Panc1 (cell line): ENCODE measurements around the gene GCN1. TPM values are rescaled to one million over a fixed set of nuclear protein-coding genes. Genes with fewer than 3 reads are reported as not detected.

ENCODE experiments used
- ATAC-seq: fragments of 200-7000 bp; cut with Tn5 transposase; 2 replicates; pipeline ENCODE4 v1.9.1; 2020; ENCODE audit warnings: mild to moderate bottlenecking, moderate library complexity
- BruUV-seq: library from RNA; stranded (reverse); fragments of 400-500 nt; replicated peaks from 2 replicates; lab custom pipeline; 2021; lab: Mats Ljungman, UMichigan
- CTCF ChIA-PET: fragments of 300-600 bp; sonication (Branson Sonifier 250); formaldehyde crosslinking; loops from one replicate; lab custom pipeline; 2022; ENCODE audit warnings: antibody characterized with exemption; lab: Charles Lee
- POLR2A ChIA-PET: fragments of 300-600 bp; sonication (Branson Sonifier 250); formaldehyde crosslinking; loops from one replicate; lab custom pipeline; 2022; ENCODE audit warnings: antibody characterized with exemption; lab: Charles Lee
- DNase-seq: peaks from one replicate; pipeline ENCODE4 v3.0.0-alpha.2; 2010; ENCODE audit warnings: low read depth, low spot score
- H3K27ac ChIP-seq: 2 replicates; pipeline ENCODE4 v1.5.1; 2011; ENCODE audit warnings: mild to moderate bottlenecking, low read length, inconsistent platforms
- H3K27me3 ChIP-seq: fragments of 200-500 bp; sonication (Bioruptor generic); 2 replicates; pipeline ENCODE4 v1.6.0; 2014; ENCODE audit warnings: low read length, inconsistent platforms; ENCODE audit not compliant: control insufficient read depth, insufficient read depth
- H3K36me3 ChIP-seq: fragments of 200-500 bp; sonication (Bioruptor generic); 2 replicates; pipeline ENCODE4 v1.5.1; 2014; ENCODE audit warnings: inconsistent platforms, mild to moderate bottlenecking, low read length, moderate library complexity; ENCODE audit not compliant: control insufficient read depth, insufficient read depth
- H3K4me1 ChIP-seq: 2 replicates; pipeline ENCODE4 v1.5.1; 2011; ENCODE audit warnings: inconsistent platforms, mild to moderate bottlenecking, low read length, moderate library complexity; ENCODE audit not compliant: control insufficient read depth, insufficient read depth
- H3K4me3 ChIP-seq, 2 experiments: 2 replicates each; pipeline ENCODE4 v1.5.1; 2011 to 2012; ENCODE audit warnings: low read depth in 2 of 2, low read length in 2 of 2, mild to moderate bottlenecking in 2 of 2, inconsistent platforms in 1 of 2, moderate library complexity in 1 of 2
- H3K9me3 ChIP-seq: fragments of 200-500 bp; sonication (Bioruptor generic); 2 replicates; pipeline ENCODE4 v1.5.1; 2014; ENCODE audit warnings: low read depth, mild to moderate bottlenecking, inconsistent platforms, low read length, moderate library complexity; ENCODE audit not compliant: control insufficient read depth, insufficient read depth
- POLR2AphosphoS5 ChIP-seq: IDR thresholded peaks from 2 replicates; pipeline ENCODE4 v1.6.1; 2012; ENCODE audit warnings: mild to moderate bottlenecking, low read depth, low read length, moderate library complexity
- SIN3A ChIP-seq: IDR thresholded peaks from 2 replicates; pipeline ENCODE4 v1.6.1; 2012; ENCODE audit warnings: low read depth, mild to moderate bottlenecking, low read length, moderate library complexity, borderline replicate concordance; ENCODE audit not compliant: insufficient read depth
- TCF7L2 ChIP-seq: IDR thresholded peaks from 2 replicates; pipeline ENCODE4 v1.6.1; 2011; ENCODE audit warnings: mild to moderate bottlenecking, low read depth, low read length, inconsistent platforms
- in situ Hi-C: cut with HindIII; loops from 2 replicates; pipeline ENCODE4 v1.10.0; 2016; ENCODE audit warnings: low sequenced_read_pairs, low pct_unique_long_range_greater_than_20kb
- intact Hi-C: fragments of 100-400 bp; cut with micrococcal nuclease; formaldehyde crosslinking; loops from one replicate; pipeline ENCODE4 v1.10.0; 2022; ENCODE audit not compliant: unreplicated experiment
- total RNA-seq: library from RNA; stranded (reverse); gene quantifications from one replicate; pipeline ENCODE4 v1.2.1, GENCODE V29; 2021; ENCODE audit not compliant: unreplicated experiment
- TF ChIP-seq, protein P1 (sequence below), 2 experiments: IDR thresholded peaks; 2 replicates each; pipeline ENCODE4 v1.6.1; 2011 to 2012; ENCODE audit warnings: low read depth in 2 of 2, control low read depth in 1 of 2, low read length in 1 of 2, mild to moderate bottlenecking in 1 of 2, moderate library complexity in 1 of 2; ENCODE audit not compliant: insufficient read depth in 1 of 2
- TF ChIP-seq, protein P2 (sequence below): fragments of 450-650 bp; IDR thresholded peaks from 2 replicates; pipeline ENCODE4 v1.5.1; 2017; ENCODE audit warnings: mild to moderate bottlenecking

Gene GCN1
- total RNA-seq, 1 experiment from 2014 or later, result 175 TPM

DNA sequence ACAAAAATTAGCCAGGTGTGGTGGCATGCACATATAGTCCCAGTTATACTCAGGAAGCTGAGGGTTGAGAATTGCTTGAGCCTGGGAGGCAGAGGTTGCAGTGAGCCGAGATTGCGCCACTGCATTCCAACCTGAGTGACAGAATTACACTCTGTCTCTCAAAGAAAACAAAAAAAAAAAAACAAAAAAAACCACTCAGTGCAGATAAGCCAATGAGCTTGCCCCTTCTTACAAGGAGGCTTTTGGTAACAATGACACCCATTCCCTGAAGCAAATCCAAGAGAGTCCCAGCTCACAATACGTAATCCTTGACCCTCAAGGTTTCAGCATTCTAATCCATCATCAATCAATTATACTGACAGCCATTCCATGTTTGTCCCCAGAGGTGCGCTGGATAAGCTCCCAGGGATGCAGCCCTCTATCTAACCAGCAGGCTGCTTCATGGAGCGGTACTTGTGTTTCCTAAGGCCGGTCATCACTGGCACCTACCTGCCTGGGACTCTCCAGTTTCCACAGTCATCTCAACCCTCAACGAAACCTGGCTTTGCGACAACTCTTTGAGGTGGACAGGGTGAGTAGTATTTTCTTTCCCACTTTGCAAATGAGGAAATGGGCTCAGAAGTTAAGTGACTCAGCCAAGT is 12.4 kb downstream of the GCN1 start:
- Histone ChIP-seq H3K9me3 (no peaks in the 10 kb centered on the region), H3K36me3 (peaks cover 8% of the 10 kb centered on the region), H3K4me3 (no peak overlapping the region), H3K27me3 (no peaks in the 10 kb centered on the region), H3K27ac (no peak overlapping the region), H3K4me1 (no peaks in the 10 kb centered on the region)
- POLR2A ChIA-PET, result interaction anchor here (0.5 to 0.6 kb wide), 2 partner anchors 109 to 164 kb away, joined by 3 to 14 read pairs; no protein-coding TSS in a partner anchor
- CTCF ChIA-PET, result interaction anchor here (0.7 kb wide), 1 partner anchor 39 kb away, joined by 7 read pairs; no protein-coding TSS in a partner anchor
- in situ Hi-C loops, result no loop called here
- ATAC-seq (peak; percentile 54), DNase-seq (no peak)
- TF ChIP-seq TCF7L2 (no peak), SIN3A (no peak), POLR2AphosphoS5 (no peak)
- TF ChIP-seq, protein P1, sequence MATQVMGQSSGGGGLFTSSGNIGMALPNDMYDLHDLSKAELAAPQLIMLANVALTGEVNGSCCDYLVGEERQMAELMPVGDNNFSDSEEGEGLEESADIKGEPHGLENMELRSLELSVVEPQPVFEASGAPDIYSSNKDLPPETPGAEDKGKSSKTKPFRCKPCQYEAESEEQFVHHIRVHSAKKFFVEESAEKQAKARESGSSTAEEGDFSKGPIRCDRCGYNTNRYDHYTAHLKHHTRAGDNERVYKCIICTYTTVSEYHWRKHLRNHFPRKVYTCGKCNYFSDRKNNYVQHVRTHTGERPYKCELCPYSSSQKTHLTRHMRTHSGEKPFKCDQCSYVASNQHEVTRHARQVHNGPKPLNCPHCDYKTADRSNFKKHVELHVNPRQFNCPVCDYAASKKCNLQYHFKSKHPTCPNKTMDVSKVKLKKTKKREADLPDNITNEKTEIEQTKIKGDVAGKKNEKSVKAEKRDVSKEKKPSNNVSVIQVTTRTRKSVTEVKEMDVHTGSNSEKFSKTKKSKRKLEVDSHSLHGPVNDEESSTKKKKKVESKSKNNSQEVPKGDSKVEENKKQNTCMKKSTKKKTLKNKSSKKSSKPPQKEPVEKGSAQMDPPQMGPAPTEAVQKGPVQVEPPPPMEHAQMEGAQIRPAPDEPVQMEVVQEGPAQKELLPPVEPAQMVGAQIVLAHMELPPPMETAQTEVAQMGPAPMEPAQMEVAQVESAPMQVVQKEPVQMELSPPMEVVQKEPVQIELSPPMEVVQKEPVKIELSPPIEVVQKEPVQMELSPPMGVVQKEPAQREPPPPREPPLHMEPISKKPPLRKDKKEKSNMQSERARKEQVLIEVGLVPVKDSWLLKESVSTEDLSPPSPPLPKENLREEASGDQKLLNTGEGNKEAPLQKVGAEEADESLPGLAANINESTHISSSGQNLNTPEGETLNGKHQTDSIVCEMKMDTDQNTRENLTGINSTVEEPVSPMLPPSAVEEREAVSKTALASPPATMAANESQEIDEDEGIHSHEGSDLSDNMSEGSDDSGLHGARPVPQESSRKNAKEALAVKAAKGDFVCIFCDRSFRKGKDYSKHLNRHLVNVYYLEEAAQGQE (IDR thresholded peaks at IDR 0.05; ENCODE audit: insufficient read depth in 1 of 2, low read depth in 2 of 2, low read length in 1 of 2), result no peak
- TF ChIP-seq, protein P2, sequence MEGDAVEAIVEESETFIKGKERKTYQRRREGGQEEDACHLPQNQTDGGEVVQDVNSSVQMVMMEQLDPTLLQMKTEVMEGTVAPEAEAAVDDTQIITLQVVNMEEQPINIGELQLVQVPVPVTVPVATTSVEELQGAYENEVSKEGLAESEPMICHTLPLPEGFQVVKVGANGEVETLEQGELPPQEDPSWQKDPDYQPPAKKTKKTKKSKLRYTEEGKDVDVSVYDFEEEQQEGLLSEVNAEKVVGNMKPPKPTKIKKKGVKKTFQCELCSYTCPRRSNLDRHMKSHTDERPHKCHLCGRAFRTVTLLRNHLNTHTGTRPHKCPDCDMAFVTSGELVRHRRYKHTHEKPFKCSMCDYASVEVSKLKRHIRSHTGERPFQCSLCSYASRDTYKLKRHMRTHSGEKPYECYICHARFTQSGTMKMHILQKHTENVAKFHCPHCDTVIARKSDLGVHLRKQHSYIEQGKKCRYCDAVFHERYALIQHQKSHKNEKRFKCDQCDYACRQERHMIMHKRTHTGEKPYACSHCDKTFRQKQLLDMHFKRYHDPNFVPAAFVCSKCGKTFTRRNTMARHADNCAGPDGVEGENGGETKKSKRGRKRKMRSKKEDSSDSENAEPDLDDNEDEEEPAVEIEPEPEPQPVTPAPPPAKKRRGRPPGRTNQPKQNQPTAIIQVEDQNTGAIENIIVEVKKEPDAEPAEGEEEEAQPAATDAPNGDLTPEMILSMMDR, result no peak
- no TSS peak for BruUV-seq
- intact Hi-C loops, result no loop called here

- BruUV-seq, result no TSS peak
- in situ Hi-C loops (no loop called here), intact Hi-C loops (no loop called here)
- TF ChIP-seq, protein P1 (IDR thresholded peaks at IDR 0.05; ENCODE audit: insufficient read depth in 1 of 2, low read depth in 2 of 2, low read length in 1 of 2), result no peak
- TF ChIP-seq POLR2AphosphoS5, result no peak
- TF ChIP-seq SIN3A, result no peak
- TF ChIP-seq, protein P2, result no peak
- TF ChIP-seq TCF7L2, result no peak
- no peaks in the 10 kb centered on the region for H3K9me3 ChIP-seq
- DNase-seq, result no peak
- H3K36me3 ChIP-seq, result peaks cover 8% of the 10 kb centered on the region
- POLR2A ChIA-PET, result no interaction called here
- no peaks in the 10 kb centered on the region for H3K27me3 ChIP-seq
- no peak overlapping the region for H3K27ac ChIP-seq
- CTCF ChIA-PET, result no interaction called here
- ATAC-seq, result 0 out of 2 replicates have a peak, but pooled peaks have one; percentile 44
- no peak overlapping the region for H3K4me3 ChIP-seq
- H3K4me1 ChIP-seq, result no peaks in the 10 kb centered on the region
These were observed 13.5 kb downstream of the GCN1 start for GRCh38 chr12:120180975-120181374.
